ENCODE results near the gene NAT16. TPM values are rescaled to one million over a fixed set of nuclear protein-coding genes. Genes with fewer than 3 reads are reported as not detected.

NAT16 gene
- total RNA-seq, 1 experiment from 2014 or later: not detected

GRCh38 chr7:101169110-101169837, 10.8 kb downstream of the NAT16 start:
- peaks cover 56% of the 10 kb centered on the region for H3K27me3 Mint-ChIP-seq (ENCODE audit: insufficient read depth, unreplicated experiment)
- no peak for TF ChIP-seq CTCF (IDR thresholded peaks at IDR 0.05; ENCODE audit: insufficient read depth in 1 of 2, low read depth in 1 of 2, low read length in 1 of 2, severe bottlenecking in 1 of 2, unreplicated experiment in 1 of 2)
- POLR2A ChIA-PET: no interaction called here
- no peak overlapping the region for H3K27ac Mint-ChIP-seq (ENCODE audit: unreplicated experiment)
- Histone ChIP-seq H3K4me3 (ENCODE audit: low read depth, low read length) (no peak overlapping the region), H3K27me3 (replicated peaks; ENCODE audit: control insufficient read depth, insufficient read depth, low read length) (peaks cover 10% of the 10 kb centered on the region), H3K9me3 (no peaks in the 10 kb centered on the region), H3K4me1 (peaks cover 36% of the 10 kb centered on the region), H3K36me3 (ENCODE audit: control insufficient read depth, insufficient read depth, low read length) (no peaks in the 10 kb centered on the region)
- H3K36me3 Mint-ChIP-seq (ENCODE audit: insufficient read depth, unreplicated experiment): peaks cover 12% of the 10 kb centered on the region
- no TSS peak for BruUV-seq (replicated peaks)
- H3K4me3 Mint-ChIP-seq (ENCODE audit: unreplicated experiment): no peak overlapping the region
- H3K4me1 Mint-ChIP-seq (ENCODE audit: low read depth, unreplicated experiment): peaks cover 45% of the 10 kb centered on the region
- no peaks in the 10 kb centered on the region for H3K9me3 Mint-ChIP-seq (ENCODE audit: unreplicated experiment)
- no peak for DNase-seq
- CTCF ChIA-PET: interaction anchor here (2.0 kb wide), 1 partner anchor 25 kb away, joined by 8 read pairs; no protein-coding TSS in a partner anchor
- intact Hi-C loops (cut with micrococcal nuclease; ENCODE audit: unreplicated experiment): loop anchor here (1.0 kb wide), 1 partner anchor 23 kb away; no protein-coding TSS in a partner anchor

- intact Hi-C loops (cut with micrococcal nuclease; ENCODE audit: unreplicated experiment): loop anchor here (1.0 kb wide), 1 partner anchor 24 kb away; no protein-coding TSS in a partner anchor
These were observed 11.6 kb downstream of the NAT16 start for GRCh38 chr7:101168412-101169049.

More at GRCh38 chr7:101168412-101169049, 11.6 kb downstream of the NAT16 start:
- Mint-ChIP-seq H3K36me3 (ENCODE audit: insufficient read depth, unreplicated experiment) (peaks cover 14% of the 10 kb centered on the region), H3K9me3 (ENCODE audit: unreplicated experiment) (no peaks in the 10 kb centered on the region), H3K27me3 (ENCODE audit: insufficient read depth, unreplicated experiment) (peaks cover 52% of the 10 kb centered on the region), H3K4me3 (ENCODE audit: unreplicated experiment) (no peak overlapping the region), H3K4me1 (ENCODE audit: low read depth, unreplicated experiment) (peaks cover 45% of the 10 kb centered on the region), H3K27ac (ENCODE audit: unreplicated experiment) (no peak overlapping the region)
- CTCF ChIA-PET: interaction anchor here (0.7 to 2.0 kb wide), 3 partner anchors 24 to 83 kb away, joined by 3 to 8 read pairs (median 3); no protein-coding TSS in a partner anchor
- Histone ChIP-seq H3K4me3 (ENCODE audit: low read depth, low read length) (no peak overlapping the region), H3K36me3 (ENCODE audit: control insufficient read depth, insufficient read depth, low read length) (no peaks in the 10 kb centered on the region), H3K4me1 (peaks cover 39% of the 10 kb centered on the region), H3K27me3 (replicated peaks; ENCODE audit: control insufficient read depth, insufficient read depth, low read length) (peaks cover 10% of the 10 kb centered on the region), H3K9me3 (no peaks in the 10 kb centered on the region)
- TF ChIP-seq CTCF (IDR thresholded peaks at IDR 0.05; ENCODE audit: insufficient read depth in 1 of 2, low read depth in 1 of 2, low read length in 1 of 2, severe bottlenecking in 1 of 2, unreplicated experiment in 1 of 2): no peak
- POLR2A ChIA-PET: no interaction called here
- no TSS peak for BruUV-seq (replicated peaks)
- no peak for DNase-seq
